ENCODE measurements around the gene TMEM248. TPM values are rescaled to one million over a fixed set of nuclear protein-coding genes. Genes with fewer than 3 reads are reported as not detected.
A peak's percentile ranks its signal among the peaks of the same experiment; 100 is the strongest.

TMEM248 gene
- total RNA-seq, 1 donor from 2014 or later, result 98.0 TPM

GRCh38 chr7:66894463-66895080 lies 26.5 kb upstream of the TMEM248 start:
- Mint-ChIP-seq H3K36me3 (ENCODE audit: low read depth, unreplicated experiment) (peaks cover 7% of the 10 kb centered on the region), H3K4me3 (ENCODE audit: unreplicated experiment) (no peak overlapping the region), H3K9me3 (ENCODE audit: unreplicated experiment) (no peaks in the 10 kb centered on the region), H3K27me3 (ENCODE audit: low read depth, unreplicated experiment) (no peaks in the 10 kb centered on the region), H3K27ac (ENCODE audit: unreplicated experiment) (no peak overlapping the region), H3K4me1 (ENCODE audit: low read depth, unreplicated experiment) (no peaks in the 10 kb centered on the region)
- Histone ChIP-seq H3K36me3 (ENCODE audit: insufficient read depth, low read length) (no peaks in the 10 kb centered on the region), H2AFZ (ENCODE audit: low read depth, low read length) (no peak overlapping the region), H3K4me2 (ENCODE audit: low read length) (no peak overlapping the region), H3K4me3 (ENCODE audit: insufficient read depth, low read depth, low read length) (no peak overlapping the region), H3K27ac (ENCODE audit: low read depth, low read length) (no peak overlapping the region), H4K20me1 (ENCODE audit: insufficient read depth, low read length) (no peaks in the 10 kb centered on the region), H3K79me2 (ENCODE audit: insufficient read depth, low read length) (no peaks in the 10 kb centered on the region), H3K9me3 (ENCODE audit: insufficient read depth, low read depth, low read length) (no peaks in the 10 kb centered on the region), H3K27me3 (ENCODE audit: insufficient read depth, low read length) (no peaks in the 10 kb centered on the region), H3K4me1 (ENCODE audit: insufficient read depth, low read length) (no peaks in the 10 kb centered on the region), H3K9ac (ENCODE audit: low read length) (no peak overlapping the region)
- DNase-seq (ENCODE audit: low read depth) (peak; percentile 15), FAIRE-seq (no peak)
- TF ChIP-seq EZH2 (IDR thresholded peaks at IDR 0.05; ENCODE audit: insufficient read depth, low read length), result no peak
- no peak for TF ChIP-seq CTCF (IDR thresholded peaks at IDR 0.05; ENCODE audit: insufficient read depth, low read depth, low read length)

DNA sequence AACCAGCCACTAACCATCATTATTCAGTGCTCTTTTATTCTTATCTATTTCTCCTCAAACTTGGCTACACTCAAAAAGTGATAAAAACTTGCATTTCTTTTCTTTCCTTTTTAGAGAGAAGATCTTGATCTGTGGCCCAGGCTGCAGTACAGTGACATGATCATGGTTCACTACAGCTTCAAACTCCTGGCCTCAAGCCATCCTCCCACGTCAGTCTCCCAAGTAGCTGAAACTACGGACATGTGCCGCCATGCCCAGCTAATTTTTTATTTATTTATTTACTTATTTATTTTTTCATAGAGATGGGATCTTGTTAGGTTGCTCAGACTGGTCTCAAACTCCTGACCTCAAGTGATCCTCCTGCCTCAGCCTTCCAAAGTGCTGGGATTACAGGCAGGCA lies 24.6 kb upstream of the TMEM248 start:
- Histone ChIP-seq H3K4me3 (ENCODE audit: insufficient read depth, low read depth, low read length) (no peak overlapping the region), H3K36me3 (ENCODE audit: insufficient read depth, low read length) (no peaks in the 10 kb centered on the region), H3K27me3 (ENCODE audit: insufficient read depth, low read length) (no peaks in the 10 kb centered on the region), H3K4me2 (ENCODE audit: low read length) (no peak overlapping the region), H3K9me3 (ENCODE audit: insufficient read depth, low read depth, low read length) (no peaks in the 10 kb centered on the region), H3K27ac (ENCODE audit: low read depth, low read length) (no peak overlapping the region), H3K9ac (ENCODE audit: low read length) (no peak overlapping the region), H4K20me1 (ENCODE audit: insufficient read depth, low read length) (no peaks in the 10 kb centered on the region), H3K4me1 (ENCODE audit: insufficient read depth, low read length) (no peaks in the 10 kb centered on the region), H2AFZ (ENCODE audit: low read depth, low read length) (no peak overlapping the region), H3K79me2 (ENCODE audit: insufficient read depth, low read length) (no peaks in the 10 kb centered on the region)
- H3K27ac Mint-ChIP-seq (ENCODE audit: unreplicated experiment), result no peak overlapping the region
- DNase-seq (ENCODE audit: low read depth) (no peak), FAIRE-seq (no peak)
- TF ChIP-seq CTCF (IDR thresholded peaks at IDR 0.05; ENCODE audit: insufficient read depth, low read depth, low read length), result no peak
- TF ChIP-seq EZH2 (IDR thresholded peaks at IDR 0.05; ENCODE audit: insufficient read depth, low read length), result no peak
- peaks cover 7% of the 10 kb centered on the region for H3K36me3 Mint-ChIP-seq (ENCODE audit: low read depth, unreplicated experiment)
- H3K9me3 Mint-ChIP-seq (ENCODE audit: unreplicated experiment), result no peaks in the 10 kb centered on the region
- H3K27me3 Mint-ChIP-seq (ENCODE audit: low read depth, unreplicated experiment), result no peaks in the 10 kb centered on the region
- H3K4me1 Mint-ChIP-seq (ENCODE audit: low read depth, unreplicated experiment), result no peaks in the 10 kb centered on the region
- H3K4me3 Mint-ChIP-seq (ENCODE audit: unreplicated experiment), result no peak overlapping the region

DNA sequence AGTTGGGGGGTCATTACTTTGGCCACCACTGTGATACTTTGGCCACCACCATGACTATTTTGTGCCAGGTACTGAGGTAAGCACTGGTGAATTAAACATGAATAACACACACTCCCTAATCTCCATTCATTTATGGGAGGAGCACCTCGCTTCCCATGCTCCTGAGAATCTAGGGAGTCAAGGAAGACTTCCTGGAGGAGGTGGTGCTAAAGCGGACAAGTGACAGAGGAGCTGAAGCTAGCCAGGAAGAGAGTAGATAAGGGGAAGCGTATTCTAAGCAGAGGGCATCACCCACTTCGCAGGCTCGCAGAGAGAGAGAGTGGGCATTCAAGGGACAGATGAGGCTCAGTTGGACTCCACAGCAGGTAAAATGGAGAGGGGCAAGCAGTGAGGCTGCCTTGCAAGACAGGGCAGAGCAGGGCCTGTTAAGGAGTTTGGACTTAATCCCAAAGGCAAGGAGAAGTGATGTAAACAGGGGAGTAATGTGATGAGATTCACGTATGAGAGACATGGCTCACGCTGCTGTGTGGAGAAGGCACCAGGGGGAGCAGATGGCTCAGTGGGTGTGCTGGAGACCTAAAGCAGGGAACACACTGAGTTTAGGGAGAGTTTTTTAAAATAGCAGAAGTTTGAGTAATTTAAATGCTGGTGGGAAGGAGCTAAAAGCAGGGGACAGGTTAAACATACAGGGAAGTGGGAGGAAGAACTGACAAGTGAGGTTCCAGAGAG lies 21.3 kb upstream of the TMEM248 start:
- no peak overlapping the region for H3K4me3 ChIP-seq (ENCODE audit: insufficient read depth, low read depth, low read length)
- H3K9me3 Mint-ChIP-seq (ENCODE audit: unreplicated experiment), result no peaks in the 10 kb centered on the region
- no peak overlapping the region for H3K4me3 Mint-ChIP-seq (ENCODE audit: unreplicated experiment)
- FAIRE-seq (no peak), DNase-seq (ENCODE audit: low read depth) (no peak)
- no peak overlapping the region for H2AFZ ChIP-seq (ENCODE audit: low read depth, low read length)
- no peaks in the 10 kb centered on the region for H3K79me2 ChIP-seq (ENCODE audit: insufficient read depth, low read length)
- no peak overlapping the region for H3K27ac ChIP-seq (ENCODE audit: low read depth, low read length)
- H3K9me3 ChIP-seq (ENCODE audit: insufficient read depth, low read depth, low read length), result no peaks in the 10 kb centered on the region
- H3K4me1 ChIP-seq (ENCODE audit: insufficient read depth, low read length), result no peaks in the 10 kb centered on the region
- H3K27ac Mint-ChIP-seq (ENCODE audit: unreplicated experiment), result no peak overlapping the region
- no peaks in the 10 kb centered on the region for H4K20me1 ChIP-seq (ENCODE audit: insufficient read depth, low read length)
- H3K4me2 ChIP-seq (ENCODE audit: low read length), result no peak overlapping the region
- H3K36me3 ChIP-seq (ENCODE audit: insufficient read depth, low read length), result no peaks in the 10 kb centered on the region
- H3K27me3 ChIP-seq (ENCODE audit: insufficient read depth, low read length), result no peaks in the 10 kb centered on the region
- no peaks in the 10 kb centered on the region for H3K27me3 Mint-ChIP-seq (ENCODE audit: low read depth, unreplicated experiment)
- H3K36me3 Mint-ChIP-seq (ENCODE audit: low read depth, unreplicated experiment), result peaks cover 7% of the 10 kb centered on the region
- TF ChIP-seq EZH2 (IDR thresholded peaks at IDR 0.05; ENCODE audit: insufficient read depth, low read length) (no peak), CTCF (IDR thresholded peaks at IDR 0.05; ENCODE audit: insufficient read depth, low read depth, low read length) (no peak)
- no peaks in the 10 kb centered on the region for H3K4me1 Mint-ChIP-seq (ENCODE audit: low read depth, unreplicated experiment)
- no peak overlapping the region for H3K9ac ChIP-seq (ENCODE audit: low read length)

All from astrocyte (in vitro differentiated cells and primary cell).